ENCODE measurements around the gene TSHZ2. TPM values are rescaled to one million over a fixed set of nuclear protein-coding genes. Genes with fewer than 3 reads are reported as not detected.

TSHZ2 gene
- total RNA-seq, 1 donor from 2014 or later = 4.9 TPM

DNA sequence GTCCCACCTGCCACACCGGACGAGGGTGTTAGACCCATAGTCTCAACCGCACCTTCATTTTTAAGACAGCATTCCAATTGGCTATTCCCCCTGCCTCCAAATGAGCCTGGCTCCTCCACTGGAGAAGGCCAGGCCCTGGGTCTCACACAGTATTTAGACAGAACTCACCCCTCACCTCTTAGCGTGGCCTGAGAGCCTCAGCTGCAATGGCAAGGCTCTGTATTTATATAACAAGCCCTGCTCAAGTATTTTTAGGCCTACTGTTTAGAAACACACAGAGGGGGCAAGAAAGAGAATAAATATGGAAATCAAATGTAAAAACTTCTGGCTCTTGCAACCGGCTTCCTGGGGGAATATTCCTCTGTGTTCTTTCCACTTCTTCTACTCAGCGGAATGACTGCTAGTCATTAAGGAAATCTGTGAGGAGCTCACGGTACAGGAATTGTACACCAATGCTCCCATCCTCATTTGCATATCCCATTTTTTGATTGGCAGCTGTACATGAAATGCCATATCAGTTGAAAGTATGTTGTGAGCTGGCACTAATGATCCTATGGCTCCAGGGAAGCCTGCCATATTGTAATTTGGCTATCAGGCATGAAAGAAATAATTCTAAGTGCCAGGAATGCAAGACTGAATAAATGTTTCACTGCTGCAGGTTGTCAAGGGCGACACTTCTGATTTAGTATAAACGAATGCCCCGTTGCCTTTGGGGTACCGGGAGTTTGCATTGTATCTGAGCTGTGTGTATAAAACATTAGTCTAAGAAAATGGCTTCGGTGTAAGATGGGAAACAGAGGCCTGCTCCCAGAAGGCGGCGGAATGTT, 414.0 kb downstream of the TSHZ2 start:
- DNase-seq = no peak

DNA sequence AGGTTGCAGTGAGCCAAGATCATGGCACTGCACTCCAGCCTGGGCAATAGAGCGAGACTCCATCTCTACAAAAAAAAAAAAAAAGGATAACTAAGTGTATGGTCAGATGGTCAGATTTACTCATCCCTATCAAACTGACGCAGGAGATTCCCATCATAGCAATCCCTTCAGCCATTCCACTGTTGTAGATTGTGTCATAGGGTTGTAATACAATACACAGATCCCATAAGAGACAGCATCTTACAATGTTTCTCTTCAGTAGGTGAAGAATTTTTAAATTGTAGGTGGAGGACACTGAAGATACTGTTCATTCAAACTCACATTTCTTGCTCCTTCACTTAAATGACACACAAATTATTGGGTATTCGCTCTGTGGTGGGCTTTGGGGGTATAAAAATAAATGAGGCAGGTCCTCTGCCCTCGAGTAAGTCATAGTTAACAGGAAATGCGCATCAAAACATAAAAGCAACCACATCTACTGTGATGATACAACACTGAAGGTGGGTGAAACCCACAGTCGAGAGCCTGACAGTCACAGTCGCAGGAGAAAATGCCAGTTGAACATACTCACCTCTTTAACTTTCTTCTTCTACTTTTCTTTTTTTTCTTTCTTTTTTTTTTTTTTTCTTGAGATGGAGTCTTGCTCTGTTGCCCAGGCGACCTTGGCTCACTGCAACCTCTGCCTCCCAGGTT, 416.0 kb downstream of the TSHZ2 start:
- intact Hi-C loops (cut with DNase I) = no loop called here
- DNase-seq (no peak), ATAC-seq (ENCODE audit: poor library complexity) (no peak)

More for the DNA sequence above, 414.0 kb downstream of the TSHZ2 start:
- no peak for ATAC-seq (ENCODE audit: poor library complexity)
- intact Hi-C loops (cut with DNase I) = no loop called here

DNA sequence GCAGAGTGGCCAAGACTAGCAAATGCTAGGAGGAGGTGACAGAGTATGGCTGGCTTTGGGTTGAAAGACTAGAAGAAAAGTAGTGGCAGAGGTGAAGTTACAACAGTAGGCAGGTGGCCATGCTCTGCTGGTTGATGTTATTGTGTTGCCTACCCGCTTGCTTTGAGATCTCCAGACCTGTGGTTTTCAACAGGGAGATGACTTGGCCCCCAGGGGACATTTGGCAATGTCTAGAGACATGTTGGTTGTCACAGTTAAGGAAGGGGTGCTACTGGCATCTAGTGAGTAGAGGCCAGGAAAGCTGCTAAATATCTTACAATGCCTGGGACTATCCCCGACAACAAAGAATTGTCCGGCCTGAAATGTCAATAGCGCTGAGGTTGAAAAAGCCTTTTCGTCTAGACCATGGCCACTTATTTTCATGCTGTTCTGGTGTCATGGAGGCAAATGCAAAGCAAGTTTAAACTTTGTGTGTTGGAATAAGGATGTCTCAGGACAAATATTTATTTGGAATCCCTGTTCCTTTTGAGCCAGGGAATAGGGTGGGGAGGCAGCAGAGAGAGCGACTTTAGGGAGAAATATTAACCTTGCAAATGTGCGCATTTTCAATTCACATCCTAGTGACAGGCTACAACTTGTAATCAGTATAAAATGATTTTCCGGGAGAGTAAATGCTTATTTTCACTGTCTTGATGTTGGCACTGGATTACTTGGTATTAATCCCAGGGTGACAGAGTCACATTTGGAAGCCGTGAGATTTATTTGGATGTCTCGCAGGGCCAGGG, 417.6 kb downstream of the TSHZ2 start:
- intact Hi-C loops (cut with DNase I) = no loop called here

DNA sequence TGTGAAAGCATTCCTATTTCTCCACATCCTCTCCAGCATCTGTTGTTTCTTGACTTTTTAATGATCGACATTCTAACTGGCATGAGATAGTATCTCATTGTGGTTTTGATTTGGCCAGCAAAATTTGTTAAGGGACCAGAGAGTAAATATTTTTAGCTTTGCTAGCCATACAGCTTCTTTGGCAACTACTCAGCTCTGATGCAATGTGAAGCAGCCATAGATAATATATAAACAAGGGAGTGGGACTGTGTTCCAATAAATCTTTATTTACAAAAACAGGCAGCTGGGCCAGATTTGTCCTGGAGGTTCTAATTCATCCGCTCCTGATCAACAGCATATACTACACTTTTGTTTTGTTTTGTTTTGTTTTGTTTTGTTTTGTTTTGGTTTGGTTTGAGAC, 418.6 kb downstream of the TSHZ2 start:
- DNase-seq (no peak), ATAC-seq (ENCODE audit: poor library complexity) (no peak)
- intact Hi-C loops (cut with DNase I) = no loop called here

More for the DNA sequence above, 417.6 kb downstream of the TSHZ2 start:
- no peak for DNase-seq
- ATAC-seq (ENCODE audit: poor library complexity) = no peak

DNA sequence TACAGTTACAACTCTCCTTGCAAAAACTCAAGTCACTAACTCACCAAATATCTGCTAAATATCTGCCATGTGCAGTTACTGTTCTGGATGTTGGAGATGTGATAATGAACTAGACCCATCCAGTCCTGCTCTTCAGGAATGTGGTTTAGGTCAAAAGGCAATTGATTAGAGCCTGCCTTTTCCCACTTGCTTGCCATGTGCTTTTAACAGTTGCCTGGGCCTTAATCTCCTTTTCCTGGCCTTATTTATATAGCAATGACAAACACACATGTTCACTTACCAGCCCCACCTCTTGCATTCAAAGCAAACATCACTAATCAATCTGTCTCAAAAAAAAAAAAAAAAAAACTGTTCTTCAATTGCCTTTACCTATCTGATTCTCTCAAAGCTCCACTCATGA, 422.3 kb downstream of the TSHZ2 start:
- ATAC-seq (ENCODE audit: poor library complexity) (no peak), DNase-seq (no peak)
- intact Hi-C loops (cut with DNase I) = no loop called here

DNA sequence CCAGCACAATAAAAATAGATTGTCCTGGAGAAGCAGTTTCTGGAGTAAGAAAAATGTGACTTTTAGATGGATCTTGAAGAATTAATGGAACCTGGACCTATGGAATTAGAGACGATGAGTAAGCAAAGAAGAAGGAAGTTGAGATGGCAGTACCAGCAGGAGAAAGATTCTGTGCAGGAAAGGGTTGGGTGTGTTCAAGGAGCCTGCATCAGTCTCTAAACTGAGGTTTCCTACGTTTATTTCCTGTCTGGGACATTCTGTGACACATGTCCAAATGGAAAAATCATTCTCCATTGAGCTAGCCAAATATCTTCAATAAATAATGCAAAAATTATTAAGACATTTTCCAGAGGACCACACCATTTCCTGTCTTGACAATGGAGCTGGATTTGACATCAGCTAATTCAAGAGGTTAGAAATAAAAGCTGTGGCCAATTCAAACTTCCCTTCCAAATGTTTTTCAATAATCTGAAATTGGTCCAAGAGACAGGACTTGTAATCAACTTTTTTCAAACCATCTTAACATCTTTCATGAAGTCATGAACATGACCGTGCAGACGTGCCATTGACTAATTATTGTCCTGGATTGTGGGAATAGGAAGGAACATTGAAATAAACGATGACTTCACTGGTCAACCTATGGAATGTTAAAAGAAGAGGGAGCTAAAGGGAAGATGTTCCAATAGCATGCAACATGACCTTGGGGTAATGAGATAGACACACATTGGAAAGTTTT, 423.2 kb downstream of the TSHZ2 start:
- ATAC-seq (ENCODE audit: poor library complexity) (peak; percentile 39), DNase-seq (no peak)
- intact Hi-C loops (cut with DNase I) = no loop called here

DNA sequence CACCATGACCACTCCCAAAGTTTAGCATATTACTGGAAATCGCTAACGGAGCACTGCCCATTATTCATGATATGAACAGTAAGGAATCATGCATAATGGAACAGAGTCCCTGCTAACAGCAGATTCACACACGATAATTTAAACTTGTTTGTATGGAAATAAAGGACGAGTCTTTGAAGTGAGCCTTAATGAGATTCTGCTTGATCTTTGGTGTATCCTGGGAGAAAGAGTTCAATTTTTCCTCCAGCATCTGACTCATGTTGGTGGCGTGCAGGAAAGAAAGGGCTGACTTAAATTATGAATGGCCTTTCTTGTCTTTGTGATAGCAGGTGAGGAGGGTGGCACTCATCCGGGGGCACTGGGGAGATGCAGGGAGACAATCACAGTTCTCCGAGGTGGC, 426.9 kb downstream of the TSHZ2 start:
- ATAC-seq (ENCODE audit: poor library complexity) = no peak
- DNase-seq = no peak
- intact Hi-C loops (cut with DNase I) = no loop called here

DNA sequence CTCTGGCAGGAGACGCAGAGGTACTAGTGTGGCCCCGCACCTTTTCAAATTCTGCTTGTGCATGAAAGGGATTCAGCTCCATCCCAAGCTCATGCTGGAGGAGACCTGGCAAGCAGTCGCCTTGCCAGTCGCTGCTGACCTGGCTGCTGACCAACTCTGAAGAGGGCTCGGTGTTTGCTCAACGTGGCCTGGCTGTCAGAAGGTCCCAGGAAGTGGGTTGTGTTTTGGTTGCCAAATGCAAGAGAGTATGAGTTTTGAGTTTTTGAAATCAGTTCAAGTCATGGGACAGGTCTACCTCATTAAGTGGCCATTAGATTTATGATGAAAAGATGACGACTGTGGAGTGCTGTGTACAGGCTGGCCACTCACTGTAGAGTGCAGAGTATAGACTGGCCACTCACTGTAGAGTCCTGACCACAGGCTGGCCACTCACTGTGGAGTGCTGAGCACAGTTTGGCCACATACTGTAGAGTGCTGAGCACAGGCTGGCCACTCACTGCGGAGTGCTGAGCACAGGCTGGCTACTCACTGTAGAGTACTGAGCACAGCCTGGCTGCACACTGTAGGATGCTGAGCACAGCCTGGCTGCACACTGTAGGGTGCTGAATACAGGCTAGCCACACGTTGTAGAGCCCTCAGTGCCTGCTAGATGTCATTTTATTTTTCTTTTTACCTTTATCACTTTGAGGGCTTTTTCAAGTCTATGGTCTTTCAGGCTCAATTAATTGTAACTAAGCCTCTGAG, 427.6 kb downstream of the TSHZ2 start:
- intact Hi-C loops (cut with DNase I) = no loop called here
- peak; percentile 77 for ATAC-seq (ENCODE audit: poor library complexity)
- peak; percentile 48 for DNase-seq

DNA sequence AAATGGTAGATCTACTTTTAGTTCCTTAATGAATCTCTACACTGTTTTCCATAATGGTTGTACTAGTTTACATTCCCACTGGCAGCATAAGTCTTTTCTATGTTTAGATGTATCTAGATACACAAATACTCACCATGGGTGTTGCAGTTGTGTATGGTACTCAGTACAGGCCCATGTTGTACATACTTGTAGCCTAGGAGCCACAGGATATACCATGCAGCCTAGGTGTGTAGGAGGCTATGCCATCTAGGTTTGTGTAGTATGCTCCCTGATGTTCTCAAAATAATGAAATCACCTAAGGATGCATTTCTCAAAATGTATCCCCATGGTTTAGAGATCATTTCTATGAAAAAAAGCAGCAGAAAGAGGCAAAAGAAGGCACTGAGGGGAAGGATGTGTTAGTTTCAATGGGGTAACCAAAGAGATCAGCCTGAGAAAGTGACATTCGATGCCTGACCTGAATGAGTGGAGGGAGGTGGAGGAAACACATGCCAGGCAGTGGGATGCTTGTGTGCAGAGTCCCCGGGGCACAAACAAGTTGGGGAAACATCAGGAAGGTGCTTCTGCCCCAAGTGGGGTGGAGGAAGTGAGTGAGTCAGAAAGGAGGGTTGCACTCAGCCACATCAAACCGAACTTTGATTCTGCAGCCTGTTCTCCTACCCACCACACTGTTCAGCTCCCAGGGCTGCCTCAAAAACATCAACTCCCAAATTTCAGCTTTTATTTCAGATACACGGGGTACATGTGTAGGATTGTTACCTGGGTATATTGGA, 430.3 kb downstream of the TSHZ2 start:
- intact Hi-C loops (cut with DNase I) = no loop called here
- ATAC-seq (ENCODE audit: poor library complexity) = no peak
- no peak for DNase-seq

DNA sequence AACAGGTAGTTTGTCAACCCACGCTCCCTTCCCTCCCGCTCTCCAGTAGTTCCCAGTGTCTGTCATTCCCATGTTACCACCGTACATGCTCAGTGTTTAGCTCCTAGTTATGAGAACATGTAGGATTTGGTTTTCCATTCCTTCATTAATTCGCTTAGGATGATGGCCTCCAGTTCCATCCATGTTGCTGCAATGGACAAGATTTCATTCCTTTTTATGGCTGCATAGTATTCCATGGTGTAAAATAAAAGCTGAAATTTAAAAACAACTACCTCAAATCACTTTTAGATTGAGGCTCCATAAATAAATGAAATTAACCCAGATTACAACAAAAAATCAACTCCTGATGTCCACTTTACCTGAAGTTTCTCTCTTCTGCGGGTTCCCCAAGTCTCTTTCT, 430.9 kb downstream of the TSHZ2 start:
- intact Hi-C loops (cut with DNase I) = no loop called here
- ATAC-seq (ENCODE audit: poor library complexity) = no peak
- DNase-seq = no peak

DNA sequence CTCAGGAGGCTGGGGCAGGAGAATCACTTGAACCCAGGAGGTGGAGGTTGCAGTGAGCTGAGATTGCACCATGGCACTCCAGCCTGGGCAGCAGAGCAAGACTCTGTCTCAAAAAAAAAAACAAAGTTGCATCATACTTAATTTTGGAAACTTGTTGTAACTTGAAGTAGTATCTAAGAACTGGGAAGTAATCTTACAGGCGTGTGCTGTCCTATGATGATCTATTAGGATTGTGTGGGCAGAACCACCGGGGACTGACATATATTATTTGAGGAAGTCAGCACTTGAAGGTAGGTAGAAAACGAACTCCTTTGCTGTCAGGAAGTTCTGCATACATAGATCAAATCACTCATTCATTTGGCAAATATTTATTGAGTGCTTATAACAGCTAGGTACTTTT, 433.0 kb downstream of the TSHZ2 start:
- ATAC-seq (ENCODE audit: poor library complexity) = no peak
- intact Hi-C loops (cut with DNase I) = no loop called here
- no peak for DNase-seq

DNA sequence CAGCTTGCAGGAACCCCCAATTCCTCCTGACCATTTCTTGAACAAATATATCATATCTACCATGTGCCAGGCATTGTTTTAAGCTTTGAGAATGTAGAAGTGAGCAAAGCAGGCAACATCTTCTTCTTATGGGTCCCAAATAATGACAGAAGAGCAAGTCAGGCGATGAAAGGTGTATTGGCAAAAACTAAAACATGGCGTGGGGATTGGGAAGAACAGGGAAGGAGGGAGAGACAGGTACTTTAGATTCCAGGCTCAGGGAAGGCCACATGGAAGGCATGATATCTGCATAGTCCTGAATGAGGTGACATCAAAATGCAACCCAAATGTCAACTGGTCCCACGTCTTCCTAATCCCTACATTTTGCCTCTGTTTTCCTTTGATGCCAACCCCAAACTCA, 434.4 kb downstream of the TSHZ2 start:
- no peak for ATAC-seq (ENCODE audit: poor library complexity)
- intact Hi-C loops (cut with DNase I) = no loop called here
- DNase-seq = no peak

DNA sequence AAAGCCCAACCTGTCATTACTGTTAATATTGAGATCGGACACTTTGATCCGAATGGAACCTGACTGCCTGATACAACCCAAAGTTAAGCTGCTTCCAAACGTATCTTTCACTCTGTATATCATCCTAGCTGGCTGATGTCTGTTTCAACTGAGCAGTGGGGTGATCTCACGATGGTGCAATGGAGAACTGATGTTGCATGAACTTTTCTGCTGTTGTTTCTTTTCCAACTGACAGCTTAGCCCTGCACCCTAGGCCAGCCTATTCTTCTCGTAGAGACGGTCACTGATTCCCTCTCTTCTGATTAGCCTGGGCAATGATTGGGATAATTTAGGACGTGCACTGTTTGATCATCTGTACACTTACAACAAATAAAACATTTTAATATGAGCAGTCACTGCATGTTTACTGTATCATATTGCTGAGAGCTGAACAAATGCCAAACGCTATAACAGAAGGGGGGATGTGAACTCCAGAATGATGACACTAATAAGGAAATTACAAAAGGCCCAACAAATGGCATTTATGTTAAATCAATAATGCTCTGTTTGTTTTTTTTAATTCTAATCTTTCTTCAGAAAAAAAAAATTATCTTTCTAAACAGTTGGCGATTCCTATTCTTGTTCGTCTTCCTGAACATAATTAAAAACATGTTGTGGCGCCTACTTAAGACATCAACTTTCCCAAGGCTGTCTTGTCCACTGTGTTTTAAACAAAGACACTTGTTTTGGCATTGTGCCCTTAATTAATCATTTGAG, 436.7 kb downstream of the TSHZ2 start:
- DNase-seq = no peak
- intact Hi-C loops (cut with DNase I) = no loop called here
- ATAC-seq (ENCODE audit: poor library complexity) = peak; percentile 61

DNA sequence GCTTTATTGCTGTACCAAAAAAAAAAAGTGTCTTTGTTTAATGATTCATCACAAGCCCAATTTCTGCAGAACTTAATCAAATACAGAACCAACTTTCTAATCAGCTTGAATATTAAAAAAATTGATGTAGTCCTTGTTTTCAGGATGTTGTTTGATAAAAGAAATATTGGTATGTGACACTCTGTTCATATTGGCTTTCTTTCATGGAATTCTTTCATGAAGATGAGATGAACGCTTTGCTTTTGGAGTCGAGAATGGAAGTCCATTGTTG, 437.2 kb downstream of the TSHZ2 start:
- no peak for ATAC-seq (ENCODE audit: poor library complexity)
- intact Hi-C loops (cut with DNase I) = no loop called here

DNA sequence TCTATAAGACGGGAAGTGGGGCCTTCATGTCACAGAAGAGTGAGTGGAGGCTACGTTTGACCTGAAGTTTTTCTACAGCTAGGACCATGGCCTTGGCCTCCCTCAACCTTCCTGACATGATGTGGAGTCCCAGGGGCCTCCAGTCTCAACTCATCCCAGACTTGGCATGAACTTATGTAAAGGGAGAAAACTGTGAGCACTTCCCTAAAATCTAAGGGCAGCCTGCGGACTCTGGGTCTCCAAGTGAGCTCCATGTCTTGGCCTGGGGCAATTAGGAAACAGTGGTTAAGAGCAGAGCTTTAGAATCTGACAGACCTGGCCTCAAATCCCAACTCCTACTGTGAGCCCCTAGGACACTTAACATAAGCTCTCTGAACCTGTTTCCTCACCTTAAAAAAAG, 439.0 kb downstream of the TSHZ2 start:
- intact Hi-C loops (cut with DNase I) = no loop called here
- no peak for ATAC-seq (ENCODE audit: poor library complexity)
- no peak for DNase-seq

More for the DNA sequence above, 437.2 kb downstream of the TSHZ2 start:
- no peak for DNase-seq

DNA sequence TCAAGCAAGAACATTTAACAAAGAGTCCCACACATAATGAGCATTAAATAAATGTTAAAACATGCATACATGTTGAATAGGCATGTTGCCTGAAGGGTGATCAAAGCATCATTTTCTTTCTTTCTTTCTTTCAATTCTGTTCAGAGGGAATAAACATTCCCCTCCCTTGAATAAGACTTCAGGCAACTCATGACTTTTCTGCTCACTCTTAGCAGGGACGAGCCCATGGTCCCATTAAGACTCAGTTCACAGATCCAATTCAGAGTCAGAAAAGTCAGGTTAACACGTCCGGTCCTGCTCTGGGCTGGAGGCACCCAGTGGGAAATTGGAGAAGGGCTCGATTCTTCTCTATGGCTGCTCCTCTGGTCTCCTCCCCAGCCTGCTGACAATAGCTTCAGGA, 439.7 kb downstream of the TSHZ2 start:
- intact Hi-C loops (cut with DNase I) = no loop called here
- no peak for ATAC-seq (ENCODE audit: poor library complexity)
- DNase-seq = no peak

DNA sequence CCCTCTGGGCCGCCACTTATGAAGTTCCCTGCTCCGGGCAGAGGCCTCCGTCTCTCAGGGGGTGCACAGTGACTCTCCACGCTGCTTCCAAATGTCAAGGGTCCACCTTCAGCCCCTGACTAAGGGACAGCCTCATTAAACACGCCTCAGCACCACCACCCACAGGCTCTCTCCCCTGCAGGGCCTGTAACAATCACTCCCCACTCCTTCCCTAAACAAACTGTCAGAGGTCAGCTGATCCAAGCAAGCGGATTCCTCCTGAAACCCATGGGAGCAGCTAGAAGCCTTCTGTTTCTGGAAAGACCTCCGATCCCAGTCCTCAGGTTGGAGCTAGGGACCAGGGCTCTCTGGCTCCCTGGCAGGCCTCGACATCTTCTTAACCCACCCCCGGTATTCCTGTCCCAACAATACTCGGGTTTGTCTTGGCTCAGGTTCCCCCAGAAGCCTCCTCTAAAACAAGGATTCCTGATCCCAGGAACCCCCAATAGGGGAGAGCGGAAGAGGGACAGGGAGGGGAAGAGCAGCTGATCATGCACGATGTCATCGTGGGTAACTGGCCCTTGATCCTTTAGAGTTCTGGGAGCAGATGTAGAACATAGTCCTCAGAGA, 440.5 kb downstream of the TSHZ2 start:
- ATAC-seq (ENCODE audit: poor library complexity) (peak; percentile 9), DNase-seq (no peak)
- intact Hi-C loops (cut with DNase I) = no loop called here

All from Right ventricle myocardium superior (tissue), 1 donor.